Esophagus squamous epithelium (tissue), 4 donors: Measurements from ENCODE around the gene NHS.

Source experiments
- CTCF ChIP-seq, 6 experiments: fragments of 450-650 bp in 4 of 6; fragments of 200-600 bp in 2 of 6; sonication (generic) in 2 of 6; IDR thresholded peaks; one replicate each; pipeline ENCODE4 v1.5.1; 2016 to 2019; ENCODE audit warnings: antibody characterized with exemption in 6 of 6, mild to moderate bottlenecking in 4 of 6, moderate library complexity in 4 of 6
- POLR2A ChIP-seq, 4 donors: fragments of 450-650 bp; IDR thresholded peaks; one replicate each; pipeline ENCODE4 v1.6.1; 2017; ENCODE audit warnings: antibody characterized with exemption in 4 of 4, mild to moderate bottlenecking in 4 of 4, moderate library complexity in 3 of 4

GRCh38 chrX:17375637-17376430 lies 834 bp downstream of the NHS start:
- TF ChIP-seq CTCF (IDR thresholded peaks at IDR 0.05) (no peak), POLR2A (IDR thresholded peaks at IDR 0.05) (no peak)
